Ecto neural progenitor cell (in vitro differentiated cells): ENCODE results near the gene CREB3L1.

Source experiments
- DNase-seq: peaks from one replicate; pipeline ENCODE4 v3.0.0-alpha.2; 2018; ENCODE audit warnings: low spot score

Gene CREB3L1

GRCh38 chr11:46273511-46274205 is 3.8 kb upstream of the CREB3L1 start:
- peak; percentile 32 for DNase-seq

- DNase-seq = no peak
Measured at GRCh38 chr11:46275964-46276641, 1.4 kb upstream of the CREB3L1 start.

- no peak for DNase-seq
Measured at GRCh38 chr11:46277313-46277621, 195 bp upstream of the CREB3L1 start.

DNA sequence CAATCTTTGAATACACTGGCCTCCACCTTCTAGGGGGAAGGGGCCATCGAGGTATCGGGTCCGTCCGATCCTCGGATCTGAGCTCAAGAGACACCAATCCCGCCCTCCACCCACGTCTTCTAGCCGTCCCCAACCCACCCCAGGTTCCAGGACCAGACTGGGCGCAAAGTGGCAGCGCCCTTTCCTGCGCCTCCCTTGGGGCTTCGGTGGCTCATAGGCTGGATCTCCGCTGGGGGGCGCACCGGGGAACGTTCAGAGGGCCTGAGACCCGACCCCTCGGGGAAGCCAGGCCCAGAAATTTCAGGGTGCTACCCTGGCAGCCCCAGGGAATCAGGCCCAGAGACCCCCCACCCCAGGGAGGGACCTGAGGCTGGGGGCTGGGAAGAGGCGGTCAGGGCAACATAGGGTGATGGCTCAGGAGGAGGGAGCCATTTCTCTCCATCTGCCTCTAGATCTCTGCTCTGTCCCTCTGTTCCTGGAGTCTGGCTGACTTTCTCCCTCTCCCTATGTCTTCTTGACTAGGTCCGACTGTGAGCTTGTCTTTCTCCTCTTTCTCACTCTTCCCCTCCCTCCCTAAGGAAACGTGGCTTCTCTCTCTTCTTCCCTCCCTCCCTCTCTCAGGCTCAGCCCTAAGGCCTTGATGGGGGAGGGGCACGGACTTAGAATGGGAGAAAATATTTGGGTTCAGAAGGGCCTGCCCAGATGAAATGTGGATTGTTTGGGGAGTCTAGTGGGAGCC is 1.1 kb downstream of the CREB3L1 start:
- peak; percentile 82 for DNase-seq

DNA sequence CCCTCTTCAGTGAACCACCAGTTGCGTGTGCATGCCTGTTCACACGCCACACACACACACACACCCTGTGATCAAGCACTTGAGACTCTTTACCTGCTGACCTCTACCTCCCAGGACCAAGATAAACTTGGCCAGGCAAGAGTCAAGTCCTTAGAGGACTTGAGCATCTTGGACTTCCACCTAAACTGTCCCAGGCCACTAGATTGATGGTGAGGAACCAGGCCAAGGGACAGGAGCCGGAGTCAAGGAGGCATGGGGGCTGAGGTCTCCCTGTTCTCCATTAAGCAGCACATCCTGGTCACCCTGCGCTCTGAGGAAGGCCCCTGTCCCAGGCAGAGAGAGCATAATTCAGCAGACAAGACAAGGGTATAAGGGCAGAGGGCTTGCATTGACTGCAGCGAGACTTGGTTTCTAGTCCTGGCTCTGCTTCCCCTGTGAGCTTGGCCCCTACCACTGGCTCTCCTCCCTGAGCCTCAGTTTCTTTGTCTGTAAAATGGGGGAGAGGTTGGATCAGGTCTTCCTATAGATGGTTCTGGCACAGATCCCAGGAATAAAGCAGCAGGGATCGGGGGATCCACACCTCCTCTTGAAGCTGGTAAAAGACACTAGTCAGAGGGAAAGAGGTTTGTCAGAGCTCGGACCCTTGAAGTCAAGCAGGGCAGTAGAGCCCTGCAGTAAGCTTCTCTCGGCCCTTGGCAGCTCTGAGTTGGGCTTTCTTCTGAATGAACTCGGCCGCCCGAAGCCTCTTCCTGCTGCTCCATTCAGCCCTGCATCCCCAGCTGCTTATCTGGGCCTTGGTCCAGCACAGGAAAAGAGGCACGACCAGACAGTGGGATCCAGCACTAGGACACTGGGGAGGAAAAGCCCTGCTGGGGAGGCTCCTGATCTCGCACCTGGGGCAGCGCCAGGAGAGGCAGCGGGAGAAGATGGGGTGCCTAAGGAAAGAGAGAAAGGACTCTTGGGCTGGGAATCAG is 2.0 kb downstream of the CREB3L1 start:
- DNase-seq = peak; percentile 42

- no peak for DNase-seq
Measured at GRCh38 chr11:46280706-46281105, 3.2 kb downstream of the CREB3L1 start.

DNA sequence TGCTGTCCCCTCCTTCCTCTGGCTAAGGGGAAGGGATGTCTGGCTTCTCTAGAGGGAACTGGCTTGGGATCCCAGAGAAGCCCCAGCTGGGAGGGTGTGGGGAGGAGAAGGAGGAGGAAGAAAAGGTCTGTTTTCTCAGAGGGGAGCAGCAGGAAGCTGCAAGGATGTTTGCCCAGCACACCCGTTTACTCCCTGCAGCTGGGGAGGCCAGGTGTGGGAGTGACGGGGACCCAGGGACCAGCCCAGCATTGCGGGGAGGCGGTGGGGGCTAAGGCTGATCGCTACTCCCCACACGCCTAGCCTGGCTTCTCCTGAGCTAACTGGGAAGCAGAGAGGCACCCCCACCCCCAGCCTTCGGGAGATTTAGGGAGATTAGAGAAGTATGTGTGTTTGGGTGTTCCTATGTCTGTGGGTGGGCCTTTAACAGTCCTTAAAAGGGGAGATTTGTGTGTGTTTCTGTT is 3.9 kb downstream of the CREB3L1 start:
- no peak for DNase-seq

- no peak for DNase-seq
Measured at GRCh38 chr11:46285173-46285572, 7.7 kb downstream of the CREB3L1 start.

GRCh38 chr11:46285594-46286033 is 8.2 kb downstream of the CREB3L1 start:
- no peak for DNase-seq

- no peak for DNase-seq
Measured at GRCh38 chr11:46286789-46287188, 9.3 kb downstream of the CREB3L1 start.

GRCh38 chr11:46288451-46288850 is 11.0 kb downstream of the CREB3L1 start:
- DNase-seq = no peak

- no peak for DNase-seq
Measured at GRCh38 chr11:46290011-46290410, 12.5 kb downstream of the CREB3L1 start.

DNA sequence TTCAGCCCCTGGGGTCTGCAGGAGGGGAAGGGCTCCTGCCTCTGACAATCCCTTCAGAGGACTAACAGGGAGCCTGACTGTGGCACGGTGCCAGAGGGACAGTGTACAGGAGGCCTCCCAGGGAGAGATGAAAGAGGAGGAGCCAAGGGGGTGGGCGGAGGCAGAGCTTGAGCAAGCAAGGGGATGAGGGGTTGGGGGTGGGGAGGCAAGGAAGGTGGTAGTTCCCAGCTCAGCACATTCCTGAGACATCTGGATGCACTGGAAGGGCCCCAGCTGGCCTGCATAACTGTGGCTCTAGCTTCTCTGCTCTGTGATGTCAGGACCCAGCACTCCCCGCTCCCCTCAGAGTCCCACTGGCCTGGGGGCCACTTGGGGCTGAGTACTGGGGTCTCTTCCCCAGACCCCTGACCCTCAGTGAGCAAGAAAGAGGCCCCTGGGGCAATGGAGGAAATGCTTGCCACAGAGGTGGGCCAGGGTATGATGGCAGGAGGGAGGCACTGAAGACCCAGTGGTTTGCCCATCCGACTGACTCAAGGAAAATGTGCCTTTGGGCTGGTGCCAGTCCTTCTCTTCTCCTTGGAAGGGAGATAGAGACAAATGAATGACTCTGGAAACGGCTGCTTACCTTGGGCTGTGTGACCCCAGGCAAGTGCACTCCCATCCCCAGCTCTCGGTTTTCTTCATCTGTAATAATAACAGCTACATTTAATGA is 13.3 kb downstream of the CREB3L1 start:
- DNase-seq = peak; percentile 83

GRCh38 chr11:46291441-46292150 is 14.1 kb downstream of the CREB3L1 start:
- no peak for DNase-seq

GRCh38 chr11:46293066-46293465 is 15.6 kb downstream of the CREB3L1 start:
- no peak for DNase-seq

DNA sequence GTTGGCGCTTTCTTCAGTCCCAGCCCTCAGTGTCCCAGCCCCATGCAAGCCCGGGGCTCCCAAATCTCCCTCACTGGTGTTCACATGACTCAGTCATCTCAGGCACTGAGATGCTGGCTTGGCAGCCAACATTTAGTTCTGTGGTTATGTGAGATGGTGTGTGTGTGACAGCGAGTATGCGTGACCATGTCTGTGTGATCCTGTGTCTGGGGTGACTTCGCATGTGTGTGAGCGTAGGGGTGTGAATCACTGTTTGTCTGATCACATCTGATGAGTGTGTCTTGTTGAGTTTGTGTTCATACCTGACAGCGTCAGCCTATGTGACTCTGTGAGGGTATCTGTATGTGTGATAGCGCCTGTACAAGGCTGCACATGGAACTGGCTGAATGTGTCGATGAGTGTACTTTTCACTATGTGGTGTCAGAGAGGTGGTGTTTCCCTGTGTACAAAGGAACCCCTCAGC is 16.2 kb downstream of the CREB3L1 start:
- no peak for DNase-seq

- DNase-seq = peak; percentile 83
Measured at GRCh38 chr11:46294365-46295309, 17.2 kb downstream of the CREB3L1 start.

GRCh38 chr11:46295312-46296058 is 18.0 kb downstream of the CREB3L1 start:
- DNase-seq = peak; percentile 93
